ENCODE results near the gene SEMA5A. TPM values are rescaled to one million over a fixed set of nuclear protein-coding genes. Genes with fewer than 3 reads are reported as not detected.

The SEMA5A gene
- total RNA-seq, 1 donor from 2014 or later: 13.8 TPM

DNA sequence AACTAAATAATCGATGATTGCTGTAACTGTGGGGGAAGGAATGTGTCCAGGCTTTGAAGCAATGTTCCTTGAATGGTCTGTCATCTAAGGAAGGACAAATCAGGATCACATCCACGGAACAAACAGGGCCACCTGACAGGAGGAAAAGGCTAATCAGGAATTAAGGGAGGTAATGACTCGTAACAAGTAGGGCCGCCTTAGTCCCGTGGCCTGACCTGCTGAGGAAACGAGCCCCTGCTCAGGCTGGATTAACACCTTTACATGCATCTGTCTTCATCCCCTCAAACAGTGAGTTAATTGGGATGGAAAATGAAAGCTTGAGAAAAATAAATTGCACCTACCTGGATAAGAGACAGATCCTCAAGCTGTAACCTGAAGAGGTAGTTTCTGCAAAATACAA, 227.8 kb downstream of the SEMA5A start:
- H3K27ac ChIP-seq (ENCODE audit: low read depth, low read length): no peak overlapping the region
- DNase-seq (ENCODE audit: low read depth): no peak
- H3K4me2 ChIP-seq (ENCODE audit: low read length): no peak overlapping the region
- no peaks in the 10 kb centered on the region for H3K36me3 Mint-ChIP-seq (ENCODE audit: low read depth, unreplicated experiment)
- no peaks in the 10 kb centered on the region for H3K27me3 Mint-ChIP-seq (ENCODE audit: low read depth, unreplicated experiment)
- no peak overlapping the region for H2AFZ ChIP-seq (ENCODE audit: low read depth, low read length)
- no peaks in the 10 kb centered on the region for H3K9me3 Mint-ChIP-seq (ENCODE audit: unreplicated experiment)
- TF ChIP-seq, protein P1, sequence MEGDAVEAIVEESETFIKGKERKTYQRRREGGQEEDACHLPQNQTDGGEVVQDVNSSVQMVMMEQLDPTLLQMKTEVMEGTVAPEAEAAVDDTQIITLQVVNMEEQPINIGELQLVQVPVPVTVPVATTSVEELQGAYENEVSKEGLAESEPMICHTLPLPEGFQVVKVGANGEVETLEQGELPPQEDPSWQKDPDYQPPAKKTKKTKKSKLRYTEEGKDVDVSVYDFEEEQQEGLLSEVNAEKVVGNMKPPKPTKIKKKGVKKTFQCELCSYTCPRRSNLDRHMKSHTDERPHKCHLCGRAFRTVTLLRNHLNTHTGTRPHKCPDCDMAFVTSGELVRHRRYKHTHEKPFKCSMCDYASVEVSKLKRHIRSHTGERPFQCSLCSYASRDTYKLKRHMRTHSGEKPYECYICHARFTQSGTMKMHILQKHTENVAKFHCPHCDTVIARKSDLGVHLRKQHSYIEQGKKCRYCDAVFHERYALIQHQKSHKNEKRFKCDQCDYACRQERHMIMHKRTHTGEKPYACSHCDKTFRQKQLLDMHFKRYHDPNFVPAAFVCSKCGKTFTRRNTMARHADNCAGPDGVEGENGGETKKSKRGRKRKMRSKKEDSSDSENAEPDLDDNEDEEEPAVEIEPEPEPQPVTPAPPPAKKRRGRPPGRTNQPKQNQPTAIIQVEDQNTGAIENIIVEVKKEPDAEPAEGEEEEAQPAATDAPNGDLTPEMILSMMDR (IDR thresholded peaks at IDR 0.05; ENCODE audit: insufficient read depth, low read depth, low read length): no peak
- TF ChIP-seq EZH2 (IDR thresholded peaks at IDR 0.05; ENCODE audit: insufficient read depth, low read length): no peak
- H3K4me1 ChIP-seq (ENCODE audit: insufficient read depth, low read length): no peaks in the 10 kb centered on the region
- H3K79me2 ChIP-seq (ENCODE audit: insufficient read depth, low read length): no peaks in the 10 kb centered on the region
- no peak overlapping the region for H3K4me3 Mint-ChIP-seq (ENCODE audit: unreplicated experiment)
- H3K4me3 ChIP-seq (ENCODE audit: insufficient read depth, low read depth, low read length): no peak overlapping the region
- no peak for FAIRE-seq
- peaks cover 2% of the 10 kb centered on the region for H3K9me3 ChIP-seq (ENCODE audit: insufficient read depth, low read depth, low read length)
- H3K27ac Mint-ChIP-seq (ENCODE audit: unreplicated experiment): no peak overlapping the region
- H3K27me3 ChIP-seq (ENCODE audit: insufficient read depth, low read length): no peaks in the 10 kb centered on the region
- no peaks in the 10 kb centered on the region for H4K20me1 ChIP-seq (ENCODE audit: insufficient read depth, low read length)
- H3K4me1 Mint-ChIP-seq (ENCODE audit: low read depth, unreplicated experiment): peaks cover 2% of the 10 kb centered on the region
- H3K9ac ChIP-seq (ENCODE audit: low read length): no peak overlapping the region
- H3K36me3 ChIP-seq (ENCODE audit: insufficient read depth, low read length): no peaks in the 10 kb centered on the region

DNA sequence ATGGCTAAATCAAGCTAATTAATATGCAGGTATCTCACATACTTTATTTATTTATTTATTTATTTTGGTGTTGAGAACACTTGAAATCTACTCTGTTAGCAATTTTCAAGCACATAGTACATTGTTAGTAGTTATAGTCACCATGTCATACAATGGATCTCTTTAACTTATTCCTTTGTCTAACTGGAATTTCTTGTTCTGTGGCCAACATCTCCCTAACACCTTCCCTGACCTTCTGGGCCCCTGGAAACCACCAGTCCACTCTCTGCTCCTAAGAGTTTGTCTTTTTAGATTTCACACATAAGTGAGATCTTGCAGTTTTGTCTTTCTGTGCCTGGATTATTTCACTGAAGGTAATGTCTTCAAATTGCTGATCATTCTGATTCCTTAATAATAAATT, 229.1 kb downstream of the SEMA5A start:
- no peak overlapping the region for H3K27ac Mint-ChIP-seq (ENCODE audit: unreplicated experiment)
- no peak overlapping the region for H3K4me2 ChIP-seq (ENCODE audit: low read length)
- H2AFZ ChIP-seq (ENCODE audit: low read depth, low read length): no peak overlapping the region
- no peak overlapping the region for H3K27ac ChIP-seq (ENCODE audit: low read depth, low read length)
- no peaks in the 10 kb centered on the region for H3K4me1 ChIP-seq (ENCODE audit: insufficient read depth, low read length)
- no peaks in the 10 kb centered on the region for H3K27me3 ChIP-seq (ENCODE audit: insufficient read depth, low read length)
- H3K9ac ChIP-seq (ENCODE audit: low read length): no peak overlapping the region
- H3K36me3 Mint-ChIP-seq (ENCODE audit: low read depth, unreplicated experiment): no peaks in the 10 kb centered on the region
- H3K9me3 ChIP-seq (ENCODE audit: insufficient read depth, low read depth, low read length): peaks cover 2% of the 10 kb centered on the region
- H3K36me3 ChIP-seq (ENCODE audit: insufficient read depth, low read length): no peaks in the 10 kb centered on the region
- no peaks in the 10 kb centered on the region for H3K9me3 Mint-ChIP-seq (ENCODE audit: unreplicated experiment)
- H3K27me3 Mint-ChIP-seq (ENCODE audit: low read depth, unreplicated experiment): no peaks in the 10 kb centered on the region
- H3K4me3 Mint-ChIP-seq (ENCODE audit: unreplicated experiment): no peak overlapping the region
- H3K79me2 ChIP-seq (ENCODE audit: insufficient read depth, low read length): no peaks in the 10 kb centered on the region
- no peaks in the 10 kb centered on the region for H4K20me1 ChIP-seq (ENCODE audit: insufficient read depth, low read length)
- no peak overlapping the region for H3K4me3 ChIP-seq (ENCODE audit: insufficient read depth, low read depth, low read length)
- TF ChIP-seq EZH2 (IDR thresholded peaks at IDR 0.05; ENCODE audit: insufficient read depth, low read length): no peak
- TF ChIP-seq, protein P1 (IDR thresholded peaks at IDR 0.05; ENCODE audit: insufficient read depth, low read depth, low read length): no peak
- no peak for FAIRE-seq
- H3K4me1 Mint-ChIP-seq (ENCODE audit: low read depth, unreplicated experiment): peaks cover 2% of the 10 kb centered on the region
- DNase-seq (ENCODE audit: low read depth): no peak

DNA sequence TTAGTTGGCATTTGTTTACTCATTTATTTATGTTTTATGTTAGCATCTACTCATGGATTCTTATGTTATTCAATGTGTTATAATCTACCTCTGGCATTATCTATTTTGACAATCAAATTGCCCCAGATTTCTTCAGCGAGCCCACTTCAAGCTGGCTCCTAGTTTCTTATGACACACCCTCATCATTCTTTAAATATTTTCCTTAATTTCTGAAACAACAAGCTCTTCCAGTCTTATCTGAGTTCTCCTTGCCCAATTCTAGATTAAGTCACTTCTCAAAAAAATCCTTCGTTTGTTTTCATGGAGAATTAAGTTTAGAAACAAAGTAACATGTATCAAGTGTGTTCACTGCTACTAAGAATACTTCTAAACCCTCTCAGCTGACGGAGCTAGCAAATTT, 229.8 kb downstream of the SEMA5A start:
- no peaks in the 10 kb centered on the region for H3K27me3 Mint-ChIP-seq (ENCODE audit: low read depth, unreplicated experiment)

More for the DNA sequence above, 229.8 kb downstream of the SEMA5A start:
- H3K9me3 Mint-ChIP-seq (ENCODE audit: unreplicated experiment): no peaks in the 10 kb centered on the region
- Histone ChIP-seq H2AFZ (ENCODE audit: low read depth, low read length) (no peak overlapping the region), H3K9me3 (ENCODE audit: insufficient read depth, low read depth, low read length) (peaks cover 2% of the 10 kb centered on the region), H3K4me3 (ENCODE audit: insufficient read depth, low read depth, low read length) (no peak overlapping the region), H3K36me3 (ENCODE audit: insufficient read depth, low read length) (no peaks in the 10 kb centered on the region), H4K20me1 (ENCODE audit: insufficient read depth, low read length) (no peaks in the 10 kb centered on the region), H3K9ac (ENCODE audit: low read length) (no peak overlapping the region), H3K27me3 (ENCODE audit: insufficient read depth, low read length) (no peaks in the 10 kb centered on the region), H3K27ac (ENCODE audit: low read depth, low read length) (no peak overlapping the region), H3K79me2 (ENCODE audit: insufficient read depth, low read length) (no peaks in the 10 kb centered on the region), H3K4me1 (ENCODE audit: insufficient read depth, low read length) (no peaks in the 10 kb centered on the region), H3K4me2 (ENCODE audit: low read length) (no peak overlapping the region)
- peaks cover 2% of the 10 kb centered on the region for H3K4me1 Mint-ChIP-seq (ENCODE audit: low read depth, unreplicated experiment)
- H3K4me3 Mint-ChIP-seq (ENCODE audit: unreplicated experiment): no peak overlapping the region
- no peak overlapping the region for H3K27ac Mint-ChIP-seq (ENCODE audit: unreplicated experiment)
- DNase-seq (ENCODE audit: low read depth) (no peak), FAIRE-seq (no peak)
- TF ChIP-seq, protein P1 (IDR thresholded peaks at IDR 0.05; ENCODE audit: insufficient read depth, low read depth, low read length): no peak
- no peak for TF ChIP-seq EZH2 (IDR thresholded peaks at IDR 0.05; ENCODE audit: insufficient read depth, low read length)
- H3K36me3 Mint-ChIP-seq (ENCODE audit: low read depth, unreplicated experiment): no peaks in the 10 kb centered on the region

Measured in astrocyte (in vitro differentiated cells and primary cell).